Activated CD4-positive, CD25-positive, alpha-beta regulatory T cell treated with anti-CD3 and anti-CD28 coated beads, Interleukin-2, amount 50 U/mL, for 16 hours (primary cell): ENCODE results near the gene CTXND1.

ENCODE experiments used
- DNase-seq: peaks from one replicate; pipeline ENCODE4 v3.0.0-alpha.2; 2020; ENCODE audit warnings: low read depth, low spot score

CTXND1 gene

DNA sequence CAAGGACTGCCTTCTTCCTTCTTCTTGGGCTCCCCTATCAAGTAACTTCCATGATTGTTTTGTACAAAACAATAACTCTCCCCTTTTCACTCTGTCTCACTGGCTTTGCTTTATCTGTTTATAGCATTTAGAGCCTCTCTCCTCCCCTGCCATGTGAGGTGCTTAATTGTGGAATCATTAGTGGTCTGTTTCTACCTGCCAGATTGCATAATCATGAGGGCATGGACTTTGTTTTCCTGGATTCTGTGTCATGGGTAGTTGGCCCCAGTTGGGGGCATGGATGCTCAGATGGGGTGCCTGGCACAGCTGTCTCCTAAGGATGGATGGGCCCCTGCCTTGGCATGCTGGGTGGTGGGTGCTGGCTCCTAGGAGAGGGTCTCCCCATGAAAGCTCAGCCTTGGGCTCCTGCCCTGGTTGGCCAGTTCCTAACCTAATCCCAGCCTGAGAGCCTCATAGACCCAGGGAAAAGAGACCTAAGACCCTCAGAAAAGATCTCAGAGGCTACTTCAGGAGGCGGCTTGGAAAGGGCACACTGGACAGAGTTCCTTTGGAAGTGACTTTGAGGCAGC is 8.0 kb upstream of the CTXND1 start:
- DNase-seq: no peak

GRCh38 chr15:80251428-80252120 is 439 bp downstream of the CTXND1 start:
- no peak for DNase-seq

GRCh38 chr15:80250614-80251427 is 1.2 kb downstream of the CTXND1 start:
- no peak for DNase-seq

DNA sequence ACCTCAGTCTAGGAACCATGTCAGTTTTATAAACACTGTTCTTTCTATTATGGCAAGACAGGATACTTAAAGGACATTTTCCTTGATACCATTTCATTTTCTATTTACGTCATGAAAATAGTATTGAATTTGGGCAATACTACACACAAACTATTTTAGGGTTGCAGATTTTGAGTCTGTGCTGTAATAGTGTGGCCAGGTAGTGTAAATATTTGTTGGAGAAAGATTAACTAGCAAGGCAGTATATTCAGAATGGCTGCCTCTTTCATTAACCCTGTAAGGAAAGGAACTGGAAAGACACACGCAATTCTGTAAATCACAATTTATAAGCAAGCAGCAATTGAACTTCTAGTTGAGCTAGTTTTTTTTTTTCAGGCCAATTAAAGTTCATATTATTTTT is 2.0 kb downstream of the CTXND1 start:
- DNase-seq: no peak

- no peak for DNase-seq
Observed at GRCh38 chr15:80247320-80247719, 4.7 kb downstream of the CTXND1 start.

GRCh38 chr15:80246425-80246894 is 5.6 kb downstream of the CTXND1 start:
- no peak for DNase-seq

GRCh38 chr15:80242802-80243201 is 9.2 kb downstream of the CTXND1 start:
- DNase-seq: no peak

DNA sequence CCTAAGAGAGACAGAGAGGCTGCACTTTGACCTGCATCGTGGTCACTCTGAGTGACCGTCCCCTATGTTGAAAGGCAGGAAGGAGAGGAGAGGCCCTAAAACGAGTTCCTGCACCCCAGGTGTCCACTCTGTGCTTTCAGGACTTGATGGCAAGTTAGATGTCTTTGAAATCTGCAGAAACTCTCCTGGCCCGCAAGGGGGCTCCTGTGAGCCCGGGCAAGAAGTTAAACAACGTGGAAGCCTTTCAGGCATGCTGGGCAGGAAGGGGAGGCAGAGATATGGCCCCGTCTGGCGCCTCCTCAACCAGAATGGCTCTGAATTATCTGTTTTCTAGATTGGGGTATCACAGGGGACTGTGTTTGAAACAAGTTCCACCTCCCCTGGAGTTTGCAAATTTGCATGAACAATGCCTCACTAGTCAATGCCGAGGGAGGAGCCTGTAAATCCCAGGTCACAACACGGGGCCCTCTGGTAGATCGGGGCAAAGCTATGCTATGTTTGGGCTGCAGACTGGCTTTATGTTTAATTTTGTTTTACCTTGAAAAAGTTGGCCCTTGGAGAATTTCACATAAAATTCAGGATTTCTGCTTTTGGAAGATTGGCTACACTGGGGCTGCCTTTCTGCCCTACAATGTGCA is 9.8 kb downstream of the CTXND1 start:
- no peak for DNase-seq

- DNase-seq: no peak
Observed at GRCh38 chr15:80241508-80241907, 10.5 kb downstream of the CTXND1 start.

DNA sequence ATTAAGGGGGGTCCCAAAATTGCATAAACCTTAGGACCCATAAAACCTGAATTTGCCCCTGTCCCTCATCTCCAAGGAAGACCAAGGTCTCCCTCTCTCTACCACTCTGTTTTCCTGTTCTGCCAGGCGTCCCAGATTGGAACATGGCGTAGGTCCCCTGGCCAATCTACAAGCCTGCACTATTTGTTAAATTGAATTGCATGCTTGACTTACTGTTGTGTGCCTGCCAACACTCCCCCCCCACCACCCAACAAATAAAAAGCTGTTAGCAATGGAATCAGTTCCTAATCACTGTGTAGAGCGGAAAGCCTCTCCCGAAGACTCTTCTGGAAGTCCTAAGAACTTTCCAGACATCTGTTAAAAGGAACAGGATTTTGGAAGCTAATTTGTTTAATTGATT is 11.7 kb downstream of the CTXND1 start:
- DNase-seq: no peak

DNA sequence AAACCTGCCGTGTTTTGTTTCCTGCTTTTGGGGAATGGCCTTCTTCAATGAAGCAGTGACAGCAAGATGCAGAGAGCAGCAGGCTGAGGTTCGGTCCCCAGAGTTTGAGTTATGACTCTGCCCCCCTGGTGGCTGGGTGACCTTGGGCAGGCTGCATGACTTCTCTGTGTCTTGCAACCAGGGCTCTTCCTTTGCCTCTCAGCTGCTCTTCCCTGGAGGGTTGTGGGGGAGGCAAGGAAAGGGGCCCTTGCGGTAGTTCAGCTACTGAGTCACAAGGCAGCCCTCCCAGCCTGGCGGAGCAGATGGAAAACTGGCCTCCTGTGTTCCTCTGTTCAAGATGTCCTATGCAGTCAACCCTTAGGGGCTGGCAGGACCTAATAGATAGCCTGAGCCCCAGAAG is 17.1 kb downstream of the CTXND1 start:
- DNase-seq: no peak

DNA sequence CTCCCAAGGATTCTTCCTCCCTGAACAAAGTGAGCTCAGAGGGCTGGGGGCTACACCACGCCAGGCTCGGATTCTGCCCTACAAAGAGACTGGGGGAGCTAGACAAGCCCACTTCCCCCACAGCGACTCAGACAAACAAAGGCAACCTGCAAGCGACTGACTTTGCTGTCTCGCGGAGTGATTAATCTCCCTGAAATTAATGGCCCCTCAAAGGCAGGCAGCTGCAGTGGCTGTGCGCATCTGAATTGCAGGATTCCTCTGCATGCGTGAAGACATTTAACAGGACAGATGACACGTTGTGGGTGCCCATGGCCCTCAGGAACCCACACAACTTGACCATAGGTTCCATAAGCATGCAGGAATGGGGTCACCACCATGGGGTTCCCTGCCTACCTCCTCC is 18.4 kb downstream of the CTXND1 start:
- no peak for DNase-seq

GRCh38 chr15:80231371-80231770 is 20.6 kb downstream of the CTXND1 start:
- no peak for DNase-seq

- DNase-seq: no peak
Observed at GRCh38 chr15:80228959-80229610, 22.9 kb downstream of the CTXND1 start.

DNA sequence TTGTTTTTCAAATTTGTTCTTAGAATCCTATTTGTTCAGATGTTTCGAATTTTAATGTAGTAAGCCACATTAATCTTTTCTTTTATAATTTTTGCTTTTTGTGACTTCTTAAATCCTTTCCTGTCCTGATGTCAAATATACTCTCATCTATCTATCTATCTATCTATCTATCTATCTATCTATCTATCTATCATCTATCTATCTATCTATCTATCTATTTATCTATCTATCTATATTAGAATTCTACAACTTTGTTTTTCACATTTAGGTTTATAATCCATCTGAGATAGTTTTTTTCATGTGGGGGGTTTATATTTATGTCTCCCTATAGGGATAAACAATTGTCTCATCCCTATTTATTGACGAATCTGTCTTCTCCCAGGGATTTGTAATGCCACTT is 32.1 kb downstream of the CTXND1 start:
- no peak for DNase-seq

GRCh38 chr15:80217327-80217900 is 34.6 kb downstream of the CTXND1 start:
- no peak for DNase-seq

- no peak for DNase-seq
Observed at GRCh38 chr15:80216911-80217310, 35.1 kb downstream of the CTXND1 start.

- no peak for DNase-seq
Observed at GRCh38 chr15:80216141-80216540, 35.9 kb downstream of the CTXND1 start.

- DNase-seq: no peak
Observed at GRCh38 chr15:80214910-80215309, 37.1 kb downstream of the CTXND1 start.

DNA sequence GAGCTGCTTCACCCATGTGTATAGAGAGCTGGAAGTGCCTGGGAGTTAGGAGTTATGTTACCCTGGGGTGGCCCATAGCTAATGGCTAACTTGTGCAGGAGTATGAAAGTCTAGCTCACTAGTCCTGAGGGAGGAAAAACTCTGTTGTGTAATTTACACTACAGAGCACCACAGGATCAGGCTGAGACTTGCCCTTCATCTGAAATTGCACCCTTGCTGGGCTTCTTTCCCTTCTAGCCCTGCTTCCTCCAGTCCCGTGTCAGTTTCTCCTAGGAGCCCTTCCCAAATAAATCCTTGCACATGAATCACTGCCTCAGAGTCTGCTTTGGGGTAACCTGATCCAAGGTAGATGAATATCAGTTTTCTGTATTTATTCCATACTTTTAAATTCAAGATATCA is 40.0 kb downstream of the CTXND1 start:
- DNase-seq: no peak
